ENCODE results near the gene HELQ.
A peak's percentile ranks its signal among the peaks of the same experiment; 100 is the strongest.
"Not testable (repeated sequence)": the region's sequence is repeated elsewhere in the genome, so short reads cannot be mapped to it uniquely, and the experiment has no call there.

HELQ gene, protein sequence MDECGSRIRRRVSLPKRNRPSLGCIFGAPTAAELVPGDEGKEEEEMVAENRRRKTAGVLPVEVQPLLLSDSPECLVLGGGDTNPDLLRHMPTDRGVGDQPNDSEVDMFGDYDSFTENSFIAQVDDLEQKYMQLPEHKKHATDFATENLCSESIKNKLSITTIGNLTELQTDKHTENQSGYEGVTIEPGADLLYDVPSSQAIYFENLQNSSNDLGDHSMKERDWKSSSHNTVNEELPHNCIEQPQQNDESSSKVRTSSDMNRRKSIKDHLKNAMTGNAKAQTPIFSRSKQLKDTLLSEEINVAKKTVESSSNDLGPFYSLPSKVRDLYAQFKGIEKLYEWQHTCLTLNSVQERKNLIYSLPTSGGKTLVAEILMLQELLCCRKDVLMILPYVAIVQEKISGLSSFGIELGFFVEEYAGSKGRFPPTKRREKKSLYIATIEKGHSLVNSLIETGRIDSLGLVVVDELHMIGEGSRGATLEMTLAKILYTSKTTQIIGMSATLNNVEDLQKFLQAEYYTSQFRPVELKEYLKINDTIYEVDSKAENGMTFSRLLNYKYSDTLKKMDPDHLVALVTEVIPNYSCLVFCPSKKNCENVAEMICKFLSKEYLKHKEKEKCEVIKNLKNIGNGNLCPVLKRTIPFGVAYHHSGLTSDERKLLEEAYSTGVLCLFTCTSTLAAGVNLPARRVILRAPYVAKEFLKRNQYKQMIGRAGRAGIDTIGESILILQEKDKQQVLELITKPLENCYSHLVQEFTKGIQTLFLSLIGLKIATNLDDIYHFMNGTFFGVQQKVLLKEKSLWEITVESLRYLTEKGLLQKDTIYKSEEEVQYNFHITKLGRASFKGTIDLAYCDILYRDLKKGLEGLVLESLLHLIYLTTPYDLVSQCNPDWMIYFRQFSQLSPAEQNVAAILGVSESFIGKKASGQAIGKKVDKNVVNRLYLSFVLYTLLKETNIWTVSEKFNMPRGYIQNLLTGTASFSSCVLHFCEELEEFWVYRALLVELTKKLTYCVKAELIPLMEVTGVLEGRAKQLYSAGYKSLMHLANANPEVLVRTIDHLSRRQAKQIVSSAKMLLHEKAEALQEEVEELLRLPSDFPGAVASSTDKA

DNA sequence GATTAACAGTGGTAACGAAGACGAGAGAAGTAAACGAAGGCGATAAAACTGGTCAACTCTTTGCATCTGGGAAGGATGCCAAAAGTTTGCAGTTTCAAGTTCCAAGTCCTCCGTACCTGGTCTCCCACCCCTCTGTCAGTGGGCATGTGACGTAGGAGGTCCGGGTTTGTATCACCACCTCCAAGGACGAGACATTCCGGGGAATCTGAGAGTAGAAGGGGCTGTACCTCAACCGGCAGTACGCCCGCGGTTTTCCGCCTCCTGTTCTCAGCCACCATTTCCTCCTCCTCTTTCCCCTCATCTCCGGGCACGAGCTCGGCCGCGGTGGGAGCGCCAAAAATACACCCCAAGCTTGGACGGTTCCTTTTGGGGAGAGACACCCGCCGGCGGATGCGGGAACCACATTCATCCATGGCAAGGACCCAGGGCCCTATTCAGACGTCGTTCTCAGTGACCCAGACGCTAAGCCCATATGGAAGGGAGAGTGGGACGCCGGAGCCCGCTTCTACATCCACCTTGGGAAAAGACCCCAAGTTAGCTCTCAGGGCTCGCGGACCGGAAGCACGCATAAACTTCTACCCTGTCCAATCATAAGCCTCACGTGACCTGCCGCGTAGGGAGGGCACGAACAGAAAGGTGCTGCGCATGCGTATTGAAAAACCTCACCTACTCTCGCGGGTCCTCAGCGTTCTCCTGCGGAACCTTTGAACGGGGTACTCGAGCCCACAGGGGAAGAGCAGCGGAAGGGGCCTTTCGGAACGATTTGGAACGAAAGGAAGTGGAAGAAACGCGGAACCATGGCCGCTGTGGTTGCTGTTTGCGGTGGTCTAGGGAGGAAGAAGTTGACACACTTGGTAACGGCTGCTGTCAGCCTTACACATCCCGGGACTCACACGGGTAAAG lies at the start of gene HELQ, which contains the start of gene MRPS18C:
Gene HELQ, minus strand, starts transcription at position 543 of the 903 bp plus-strand sequence. Its CDS starts 130 bp downstream, at position 413.
Gene MRPS18C, plus strand, starts transcription at position 778 of the 903 bp plus-strand sequence. Its CDS starts 20 bp downstream, at position 798.
- TF ChIP-seq EZH2 (IDR thresholded peaks at IDR 0.05) (no peak), POLR2AphosphoS5 (IDR thresholded peaks at IDR 0.05; ENCODE audit: borderline replicate concordance, low read depth, low read length) (peak; percentile 94), FOXP2 (optimal IDR thresholded peaks at IDR 0.05; ENCODE audit: control extremely low read depth, extremely low read length, insufficient read depth) (peak; percentile 54)
- Histone ChIP-seq H3K27ac (peak within 1 kb of the TSS; percentile 86), H3K4me3 (peak within 1 kb of the TSS; percentile 100), H3K9me3 (ENCODE audit: low read depth, low read length) (no peaks in the 10 kb centered on the region), H3K36me3 (ENCODE audit: insufficient read depth, low read length) (peaks cover 48% of the 10 kb centered on the region), H3K9ac (ENCODE audit: insufficient read length) (peak within 1 kb of the TSS; percentile 98)
- DNase-seq (ENCODE audit: low read depth, low spot score): peak; percentile 97

DNA sequence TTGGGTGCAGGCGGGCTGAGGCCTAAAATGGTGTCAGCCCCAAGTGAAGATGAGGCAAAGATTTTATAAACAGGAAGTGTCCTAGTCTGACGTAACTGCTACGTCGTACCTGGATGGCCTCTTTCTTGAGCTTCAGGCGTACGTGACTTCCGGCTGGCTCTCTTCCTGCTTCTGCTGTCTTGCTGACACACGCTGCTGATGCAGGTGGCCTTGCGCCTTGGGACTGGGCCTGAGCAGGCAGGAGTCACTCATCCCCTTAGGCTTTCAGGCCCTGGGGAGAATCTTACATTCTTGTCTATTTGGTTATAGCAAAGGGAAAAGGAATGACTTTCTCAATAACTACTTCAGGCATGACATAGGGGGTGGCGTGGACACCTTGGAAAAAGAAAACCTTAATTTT lies 49.4 kb upstream of the HELQ start:
- TF ChIP-seq POLR2AphosphoS5 (IDR thresholded peaks at IDR 0.05; ENCODE audit: borderline replicate concordance, low read depth, low read length) (no peak), FOXP2 (optimal IDR thresholded peaks at IDR 0.05; ENCODE audit: control extremely low read depth, extremely low read length, insufficient read depth) (no peak), EZH2 (IDR thresholded peaks at IDR 0.05) (no peak)
- no peaks in the 10 kb centered on the region for H3K36me3 ChIP-seq (ENCODE audit: insufficient read depth, low read length)
- H3K27ac ChIP-seq: no peak overlapping the region
- H3K9ac ChIP-seq (ENCODE audit: insufficient read length): no peak overlapping the region
- H3K9me3 ChIP-seq (ENCODE audit: low read depth, low read length): no peaks in the 10 kb centered on the region
- DNase-seq (ENCODE audit: low read depth, low spot score): no peak
- no peak overlapping the region for H3K4me3 ChIP-seq

DNA sequence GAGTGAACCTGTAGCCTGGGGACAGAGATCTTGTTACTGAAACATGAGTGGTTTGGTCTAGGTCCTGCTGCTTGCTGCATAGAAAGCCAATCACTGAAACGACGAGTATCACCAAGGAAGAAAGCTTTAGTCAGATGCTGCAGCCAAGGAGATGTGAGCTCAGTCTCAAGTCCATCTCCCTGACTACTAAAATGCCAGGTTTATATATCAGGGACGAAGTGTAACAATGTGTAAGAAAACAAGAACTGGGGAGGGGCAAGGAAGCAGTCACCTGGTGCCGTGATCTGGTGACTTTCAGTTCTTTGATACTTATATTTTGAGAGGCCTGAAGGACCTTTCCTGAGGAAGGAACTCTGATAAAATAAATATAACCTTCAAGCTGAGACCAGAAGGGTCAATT lies 48.9 kb upstream of the HELQ start:
- no peak for DNase-seq (ENCODE audit: low read depth, low spot score)
- Histone ChIP-seq H3K27ac (no peak overlapping the region), H3K9me3 (ENCODE audit: low read depth, low read length) (no peaks in the 10 kb centered on the region), H3K4me3 (no peak overlapping the region), H3K36me3 (ENCODE audit: insufficient read depth, low read length) (no peaks in the 10 kb centered on the region), H3K9ac (ENCODE audit: insufficient read length) (no peak overlapping the region)
- TF ChIP-seq POLR2AphosphoS5 (IDR thresholded peaks at IDR 0.05; ENCODE audit: borderline replicate concordance, low read depth, low read length) (no peak), EZH2 (IDR thresholded peaks at IDR 0.05) (no peak)

DNA sequence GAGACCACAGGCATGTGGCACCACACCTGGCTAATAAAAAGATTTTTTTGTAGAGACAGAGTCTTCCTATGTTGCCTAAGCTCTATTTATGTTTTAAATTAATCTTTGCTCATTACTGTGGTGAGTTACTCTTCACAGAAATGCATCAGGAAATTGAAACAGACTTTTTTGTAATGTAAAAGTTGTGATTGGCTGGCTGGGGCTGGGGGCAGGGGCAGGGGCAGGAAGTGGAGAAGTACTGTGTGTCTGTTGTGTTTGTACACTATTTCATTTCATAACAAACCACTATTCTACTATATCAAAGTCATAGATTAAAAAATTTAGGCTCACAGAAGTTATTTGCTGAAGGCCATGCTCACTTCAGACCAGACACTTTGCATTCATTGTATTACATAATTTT lies 48.4 kb upstream of the HELQ start:
- H3K36me3 ChIP-seq (ENCODE audit: insufficient read depth, low read length): no peaks in the 10 kb centered on the region
- H3K27ac ChIP-seq: no peak overlapping the region
- H3K4me3 ChIP-seq: no peak overlapping the region
- no peak overlapping the region for H3K9ac ChIP-seq (ENCODE audit: insufficient read length)
- no peaks in the 10 kb centered on the region for H3K9me3 ChIP-seq (ENCODE audit: low read depth, low read length)
- DNase-seq (ENCODE audit: low read depth, low spot score): no peak
- TF ChIP-seq EZH2 (IDR thresholded peaks at IDR 0.05): no peak
- TF ChIP-seq POLR2AphosphoS5 (IDR thresholded peaks at IDR 0.05; ENCODE audit: borderline replicate concordance, low read depth, low read length): no peak
- TF ChIP-seq FOXP2 (optimal IDR thresholded peaks at IDR 0.05; ENCODE audit: control extremely low read depth, extremely low read length, insufficient read depth): no peak

DNA sequence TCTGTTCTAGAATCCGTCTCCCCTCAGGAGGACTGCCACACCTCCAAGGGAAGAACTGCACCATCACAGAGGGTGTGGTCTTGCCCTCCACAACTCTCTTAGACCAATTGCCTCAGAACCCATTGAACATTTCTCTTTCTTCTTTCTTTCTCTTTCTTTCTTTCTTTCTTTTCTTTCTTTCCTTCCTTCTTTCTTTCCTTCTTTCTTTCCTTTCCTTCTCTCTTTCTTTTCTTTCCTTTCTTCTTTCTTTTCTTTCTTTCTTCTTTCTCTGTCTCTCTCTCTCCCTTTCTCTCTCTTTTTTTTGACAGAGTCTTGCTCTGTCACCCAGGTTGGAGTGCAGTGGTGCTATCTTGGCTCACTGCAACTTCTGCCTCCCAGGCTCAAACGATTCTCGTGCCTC lies 46.0 kb upstream of the HELQ start:
- not testable (repeated sequence) for H3K4me3 ChIP-seq; DNase-seq (ENCODE audit: low read depth, low spot score); H3K36me3 ChIP-seq (ENCODE audit: insufficient read depth, low read length); H3K27ac ChIP-seq; H3K9ac ChIP-seq (ENCODE audit: insufficient read length); H3K9me3 ChIP-seq (ENCODE audit: low read depth, low read length)

DNA sequence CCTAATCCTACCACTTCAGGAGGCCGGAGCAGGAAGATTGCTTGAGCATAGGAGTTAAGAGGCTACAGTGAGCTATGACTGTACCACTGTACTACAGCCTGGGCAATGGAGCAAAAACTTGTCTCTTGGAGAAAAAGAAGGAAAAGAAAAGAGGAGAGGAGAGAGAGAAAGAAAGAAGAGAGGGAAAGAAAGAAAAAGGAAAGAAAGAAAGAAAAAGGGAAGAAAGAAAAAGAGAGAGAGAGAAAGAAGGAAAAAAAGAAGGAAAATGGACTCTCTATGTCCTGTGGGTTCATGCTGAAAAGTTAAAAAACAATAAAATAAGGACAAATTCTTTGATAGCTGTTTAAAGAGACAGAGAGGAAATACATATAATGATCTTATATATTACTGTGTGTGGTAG lies 42.6 kb upstream of the HELQ start:
- Histone ChIP-seq H3K9ac (ENCODE audit: insufficient read length) (no peak overlapping the region), H3K4me3 (no peak overlapping the region), H3K27ac (no peak overlapping the region), H3K36me3 (ENCODE audit: insufficient read depth, low read length) (no peaks in the 10 kb centered on the region), H3K9me3 (ENCODE audit: low read depth, low read length) (no peaks in the 10 kb centered on the region)
- no peak for TF ChIP-seq POLR2AphosphoS5 (IDR thresholded peaks at IDR 0.05; ENCODE audit: borderline replicate concordance, low read depth, low read length)
- TF ChIP-seq FOXP2 (optimal IDR thresholded peaks at IDR 0.05; ENCODE audit: control extremely low read depth, extremely low read length, insufficient read depth): no peak
- no peak for TF ChIP-seq EZH2 (IDR thresholded peaks at IDR 0.05)
- DNase-seq (ENCODE audit: low read depth, low spot score): no peak

DNA sequence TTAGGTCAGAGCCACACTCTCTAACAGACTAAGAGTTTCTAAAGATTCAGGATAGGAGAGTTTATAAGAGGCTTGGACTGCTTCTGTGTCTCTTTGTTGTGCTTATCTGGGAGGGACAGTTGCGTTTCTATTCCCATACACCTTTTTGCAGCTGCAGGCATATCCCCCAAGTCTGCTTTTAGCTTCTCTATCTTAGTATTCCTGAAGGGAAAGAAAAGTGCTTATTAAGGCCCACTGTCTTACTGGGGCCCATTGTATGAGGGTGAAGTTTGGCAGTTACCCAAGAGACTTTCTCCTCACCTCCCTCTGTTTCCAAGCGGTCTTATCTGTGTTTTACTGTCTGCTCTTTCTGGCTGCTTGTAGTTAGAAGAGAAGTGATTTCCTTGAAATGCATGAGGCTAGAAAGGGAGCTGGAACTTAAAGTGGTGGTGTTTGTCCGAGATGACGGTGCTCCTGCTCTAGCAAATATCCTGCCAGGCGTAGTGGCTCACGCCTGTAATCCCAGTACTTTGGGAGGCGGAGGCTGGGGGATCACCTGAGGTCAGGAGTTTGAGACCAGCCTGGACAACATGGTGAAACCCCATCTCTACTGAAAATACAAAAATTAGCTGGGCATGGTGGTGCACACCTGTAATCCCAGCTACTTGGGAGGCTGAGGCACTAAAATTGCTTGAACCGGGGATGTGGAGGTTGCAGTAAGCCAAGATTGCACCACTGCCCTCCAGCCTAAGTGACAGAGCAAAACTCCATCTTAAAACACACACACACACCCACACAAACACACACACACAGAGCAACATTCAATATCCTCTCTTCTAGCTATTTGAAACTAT lies 40.7 kb upstream of the HELQ start:
- not testable (repeated sequence) for H3K9me3 ChIP-seq (ENCODE audit: low read depth, low read length); DNase-seq (ENCODE audit: low read depth, low spot score); H3K4me3 ChIP-seq; H3K9ac ChIP-seq (ENCODE audit: insufficient read length); H3K36me3 ChIP-seq (ENCODE audit: insufficient read depth, low read length)
- H3K27ac ChIP-seq: peak overlapping the region; percentile 63; the same call in 1 of the 2 replicates

Data from SK-N-MC (cell line).